ENCODE measurements around the gene PRKD1.
"Not testable (repeated sequence)": the region's sequence is repeated elsewhere in the genome, so short reads cannot be mapped to it uniquely, and the experiment has no call there.

PRKD1 gene

GRCh38 chr14:29734732-29735131 lies 192.9 kb downstream of the PRKD1 start:
- DNase-seq, result no peak

GRCh38 chr14:29726560-29727331 lies 200.9 kb downstream of the PRKD1 start:
- not testable (repeated sequence) for DNase-seq

- DNase-seq, result no peak
Observed at GRCh38 chr14:29724991-29725390, 202.7 kb downstream of the PRKD1 start.

GRCh38 chr14:29722831-29723230 lies 204.8 kb downstream of the PRKD1 start:
- no peak for DNase-seq

GRCh38 chr14:29721586-29721985 lies 206.1 kb downstream of the PRKD1 start:
- no peak for DNase-seq

- DNase-seq, result no peak
Observed at GRCh38 chr14:29717901-29718300, 209.7 kb downstream of the PRKD1 start.

- DNase-seq, result no peak
Observed at GRCh38 chr14:29716150-29716549, 211.5 kb downstream of the PRKD1 start.

GRCh38 chr14:29712601-29713000 lies 215.0 kb downstream of the PRKD1 start:
- no peak for DNase-seq

GRCh38 chr14:29710015-29710414 lies 217.6 kb downstream of the PRKD1 start:
- no peak for DNase-seq

GRCh38 chr14:29709490-29709889 lies 218.2 kb downstream of the PRKD1 start:
- no peak for DNase-seq

- no peak for DNase-seq
Observed at GRCh38 chr14:29706700-29707099, 220.9 kb downstream of the PRKD1 start.

- no peak for DNase-seq
Observed at GRCh38 chr14:29705801-29706200, 221.8 kb downstream of the PRKD1 start.

- DNase-seq, result not testable (repeated sequence)
Observed at GRCh38 chr14:29689597-29689996, 238.1 kb downstream of the PRKD1 start.

GRCh38 chr14:29687866-29688265 lies 239.8 kb downstream of the PRKD1 start:
- DNase-seq, result no peak

- no peak for DNase-seq
Observed at GRCh38 chr14:29687071-29687765, 240.4 kb downstream of the PRKD1 start.

GRCh38 chr14:29684926-29685325 lies 242.7 kb downstream of the PRKD1 start:
- DNase-seq, result no peak

- no peak for DNase-seq
Observed at GRCh38 chr14:29682789-29683188, 244.9 kb downstream of the PRKD1 start.

GRCh38 chr14:29681316-29681715 lies 246.3 kb downstream of the PRKD1 start:
- no peak for DNase-seq

- DNase-seq, result no peak
Observed at GRCh38 chr14:29674566-29675285, 252.9 kb downstream of the PRKD1 start.

- no peak for DNase-seq
Observed at GRCh38 chr14:29672831-29673230, 254.8 kb downstream of the PRKD1 start.

- no peak for DNase-seq
Observed at GRCh38 chr14:29671034-29671433, 256.6 kb downstream of the PRKD1 start.

- DNase-seq, result no peak
Observed at GRCh38 chr14:29668201-29668600, 259.4 kb downstream of the PRKD1 start.

GRCh38 chr14:29664515-29664914 lies 263.1 kb downstream of the PRKD1 start:
- no peak for DNase-seq

- no peak for DNase-seq
Observed at GRCh38 chr14:29663281-29663801, 264.3 kb downstream of the PRKD1 start.
